ENCODE data around the gene GABRG3.

DNA sequence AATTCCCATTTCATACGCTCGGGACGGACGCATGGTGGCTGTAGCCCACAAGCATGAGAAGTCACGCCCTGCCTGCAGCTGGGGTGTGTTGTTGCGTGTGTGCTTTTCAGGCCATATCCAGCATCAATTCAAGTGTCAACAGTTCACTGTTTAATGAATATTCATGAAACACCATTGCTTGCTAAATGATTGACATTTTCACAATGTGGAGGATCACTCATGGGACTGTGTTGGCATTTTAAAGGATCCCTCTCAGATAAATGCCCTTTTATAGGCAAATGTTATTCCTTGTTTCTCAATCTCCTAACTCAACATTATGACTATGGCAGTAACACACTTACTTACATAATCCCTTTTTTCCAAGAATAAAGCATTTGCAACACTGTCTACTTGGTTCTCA, 511.3 kb downstream of the GABRG3 start:
- TF ChIP-seq, protein P1, sequence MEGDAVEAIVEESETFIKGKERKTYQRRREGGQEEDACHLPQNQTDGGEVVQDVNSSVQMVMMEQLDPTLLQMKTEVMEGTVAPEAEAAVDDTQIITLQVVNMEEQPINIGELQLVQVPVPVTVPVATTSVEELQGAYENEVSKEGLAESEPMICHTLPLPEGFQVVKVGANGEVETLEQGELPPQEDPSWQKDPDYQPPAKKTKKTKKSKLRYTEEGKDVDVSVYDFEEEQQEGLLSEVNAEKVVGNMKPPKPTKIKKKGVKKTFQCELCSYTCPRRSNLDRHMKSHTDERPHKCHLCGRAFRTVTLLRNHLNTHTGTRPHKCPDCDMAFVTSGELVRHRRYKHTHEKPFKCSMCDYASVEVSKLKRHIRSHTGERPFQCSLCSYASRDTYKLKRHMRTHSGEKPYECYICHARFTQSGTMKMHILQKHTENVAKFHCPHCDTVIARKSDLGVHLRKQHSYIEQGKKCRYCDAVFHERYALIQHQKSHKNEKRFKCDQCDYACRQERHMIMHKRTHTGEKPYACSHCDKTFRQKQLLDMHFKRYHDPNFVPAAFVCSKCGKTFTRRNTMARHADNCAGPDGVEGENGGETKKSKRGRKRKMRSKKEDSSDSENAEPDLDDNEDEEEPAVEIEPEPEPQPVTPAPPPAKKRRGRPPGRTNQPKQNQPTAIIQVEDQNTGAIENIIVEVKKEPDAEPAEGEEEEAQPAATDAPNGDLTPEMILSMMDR (IDR thresholded peaks at IDR 0.05; ENCODE audit: insufficient read depth, low read length, poor library complexity, severe bottlenecking) = no peak
- TF ChIP-seq EZH2phosphoT487 (conservative IDR thresholded peaks at IDR 0.05; ENCODE audit: low read length) = no peak
